Liver (tissue), 2 donors: ENCODE measurements around the gene PSG7.
"Not testable (repeated sequence)": the region's sequence is repeated elsewhere in the genome, so short reads cannot be mapped to it uniquely, and the experiment has no call there.

Experiments
- CTCF ChIP-seq: fragments of 150-350 bp; IDR thresholded peaks from 2 replicates; pipeline ENCODE4 v1.5.1; 2017; ENCODE audit warnings: improper control_type of control experiment, low read depth, low read length; ENCODE audit not compliant: missing input control
- MAX ChIP-seq: IDR thresholded peaks from 2 replicates; pipeline ENCODE4 v1.6.1; 2016; ENCODE audit warnings: antibody characterized with exemption
- donor health status: healthy.

GRCh38 chr19:42918377-42919069 is 18.5 kb downstream of the PSG7 start:
- not testable (repeated sequence) for TF ChIP-seq CTCF, MAX
